Heart left ventricle (tissue), 13 donors: ENCODE measurements around the gene GABPB1.

Experiments used
- CTCF ChIP-seq, 12 donors: fragments of 200-600 bp; sonication (generic) in 4 of 12; IDR thresholded peaks; one replicate each; pipeline versions ENCODE4 v1.5.0 to v1.8.0; 2018 to 2022; ENCODE audit warnings: antibody characterized with exemption in 12 of 12, mild to moderate bottlenecking in 5 of 12
- POLR2A ChIP-seq, 2 donors: fragments of 450-650 bp; IDR thresholded peaks; one replicate each; pipeline ENCODE4 v1.6.1; 2017; ENCODE audit warnings: antibody characterized with exemption in 2 of 2, mild to moderate bottlenecking in 2 of 2, moderate library complexity in 2 of 2
- donor health status: ischemic (EF 13 %, LVEDD 7.1; RV severe dilation, severe dysfunction).
- donor health status: DM: no; HTN: yes; CAD: no.
- donor health status: DM: no; HTN: no; CAD: no.
- donor health status: ischemic (EF 25% LVEDD 6.9; RV normal size, moderate dysfunction).
- donor health status: ischemic (EF 25% LVEDD 5.7; RV mildly dilated, moderate dysfunction).
- donor health status: ischemic (EF 35%, LVEDD 5.7; RV mildly dilated, moderate dysfunction).
- donor health status: nonischemic (EF 11% LVEDD 7.7; RV severe dilation, severe dysfunction).
- donor health status: DM: yes; HTN: yes; CAD: no.
- donor health status: PGD.
- donor health status: ischemic (EF 29% LVEDD 5.4; RV normal size, mild dysfunction).
- donor health status: nonischemic (EF 23%, LVEDD 6.1; RV moderate dilation, normal function).

- TF ChIP-seq CTCF (IDR thresholded peaks at IDR 0.05) (no peak), POLR2A (IDR thresholded peaks at IDR 0.05) (no peak)
Measured at GRCh38 chr15:50307799-50308198, 47.2 kb downstream of the GABPB1 start.
